ENCODE measurements around the gene CCR7.

CCR7 gene

DNA sequence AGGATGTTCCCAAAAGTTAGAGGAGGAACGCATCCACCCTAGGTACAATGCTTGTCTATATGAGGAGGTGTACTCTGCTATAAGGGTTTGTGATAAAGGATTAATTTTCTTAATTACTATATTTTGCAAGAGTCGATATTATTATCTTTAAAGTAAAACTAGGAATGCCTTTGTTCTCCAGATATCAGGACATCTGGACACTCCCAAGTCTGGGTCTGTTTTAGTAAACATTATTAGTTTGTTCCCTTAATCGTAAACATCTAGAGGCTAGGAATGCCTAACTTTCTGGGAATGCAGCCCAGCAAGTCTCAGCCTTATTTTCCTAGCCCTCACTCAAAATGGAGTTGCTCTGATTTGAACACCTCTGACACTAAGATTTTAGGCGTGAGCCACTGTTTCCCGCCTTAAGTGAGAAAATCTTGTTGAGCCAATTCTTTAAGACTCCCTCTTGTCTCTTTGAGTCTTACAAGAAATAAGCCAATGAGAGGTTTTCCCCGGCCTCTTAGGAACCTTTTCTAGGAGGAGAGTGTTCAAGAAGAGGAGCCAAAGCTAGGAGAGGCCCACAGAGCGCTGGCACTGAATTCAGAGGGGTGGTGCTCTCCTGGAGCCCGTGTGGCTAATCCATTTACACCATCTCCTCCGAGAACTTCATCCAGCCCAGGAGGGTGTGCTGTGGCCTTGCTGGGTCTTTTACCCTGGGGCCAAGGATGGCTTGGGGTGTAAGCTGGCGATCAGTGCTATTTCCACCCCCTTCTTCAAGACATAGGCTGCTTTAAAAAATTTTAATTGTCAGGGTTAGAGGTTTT is 41.5 kb upstream of the CCR7 start:
- no peaks in the 10 kb centered on the region for H3K79me2 ChIP-seq
- no peaks in the 10 kb centered on the region for H3K4me1 ChIP-seq
- H3K4me2 ChIP-seq (ENCODE audit: low read length): no peak overlapping the region
- H3K9ac ChIP-seq: no peak overlapping the region
- H3K27me3 ChIP-seq (ENCODE audit: control insufficient read depth, insufficient read depth, low read length): no peaks in the 10 kb centered on the region
- TF ChIP-seq, protein P1, sequence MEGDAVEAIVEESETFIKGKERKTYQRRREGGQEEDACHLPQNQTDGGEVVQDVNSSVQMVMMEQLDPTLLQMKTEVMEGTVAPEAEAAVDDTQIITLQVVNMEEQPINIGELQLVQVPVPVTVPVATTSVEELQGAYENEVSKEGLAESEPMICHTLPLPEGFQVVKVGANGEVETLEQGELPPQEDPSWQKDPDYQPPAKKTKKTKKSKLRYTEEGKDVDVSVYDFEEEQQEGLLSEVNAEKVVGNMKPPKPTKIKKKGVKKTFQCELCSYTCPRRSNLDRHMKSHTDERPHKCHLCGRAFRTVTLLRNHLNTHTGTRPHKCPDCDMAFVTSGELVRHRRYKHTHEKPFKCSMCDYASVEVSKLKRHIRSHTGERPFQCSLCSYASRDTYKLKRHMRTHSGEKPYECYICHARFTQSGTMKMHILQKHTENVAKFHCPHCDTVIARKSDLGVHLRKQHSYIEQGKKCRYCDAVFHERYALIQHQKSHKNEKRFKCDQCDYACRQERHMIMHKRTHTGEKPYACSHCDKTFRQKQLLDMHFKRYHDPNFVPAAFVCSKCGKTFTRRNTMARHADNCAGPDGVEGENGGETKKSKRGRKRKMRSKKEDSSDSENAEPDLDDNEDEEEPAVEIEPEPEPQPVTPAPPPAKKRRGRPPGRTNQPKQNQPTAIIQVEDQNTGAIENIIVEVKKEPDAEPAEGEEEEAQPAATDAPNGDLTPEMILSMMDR (IDR thresholded peaks at IDR 0.05): no peak
- no peak overlapping the region for H2AFZ ChIP-seq
- no peaks in the 10 kb centered on the region for H3K36me3 ChIP-seq (ENCODE audit: control insufficient read depth, insufficient read depth, low read length)
- H3K27ac ChIP-seq: no peak overlapping the region
- no peak overlapping the region for H3K4me3 ChIP-seq (ENCODE audit: low read depth, low read length)
- no peaks in the 10 kb centered on the region for H3K9me3 ChIP-seq (ENCODE audit: control insufficient read depth, low read length)

GRCh38 chr17:40605306-40605705 is 40.0 kb upstream of the CCR7 start:
- TF ChIP-seq, protein P1 (IDR thresholded peaks at IDR 0.05): no peak
- Histone ChIP-seq H2AFZ (no peak overlapping the region), H3K36me3 (ENCODE audit: control insufficient read depth, insufficient read depth, low read length) (no peaks in the 10 kb centered on the region), H3K27ac (no peak overlapping the region), H3K4me1 (no peaks in the 10 kb centered on the region), H3K27me3 (ENCODE audit: control insufficient read depth, insufficient read depth, low read length) (no peaks in the 10 kb centered on the region), H3K9ac (no peak overlapping the region), H3K4me3 (ENCODE audit: low read depth, low read length) (no peak overlapping the region), H3K4me2 (ENCODE audit: low read length) (no peak overlapping the region), H3K79me2 (no peaks in the 10 kb centered on the region), H3K9me3 (ENCODE audit: control insufficient read depth, low read length) (no peaks in the 10 kb centered on the region)

GRCh38 chr17:40604327-40605080 is 39.2 kb upstream of the CCR7 start:
- H3K9ac ChIP-seq: no peak overlapping the region
- H3K27ac ChIP-seq: no peak overlapping the region
- H2AFZ ChIP-seq: no peak overlapping the region
- H3K36me3 ChIP-seq (ENCODE audit: control insufficient read depth, insufficient read depth, low read length): no peaks in the 10 kb centered on the region
- H3K4me1 ChIP-seq: no peaks in the 10 kb centered on the region
- no peaks in the 10 kb centered on the region for H3K9me3 ChIP-seq (ENCODE audit: control insufficient read depth, low read length)
- H3K4me2 ChIP-seq (ENCODE audit: low read length): no peak overlapping the region
- no peaks in the 10 kb centered on the region for H3K27me3 ChIP-seq (ENCODE audit: control insufficient read depth, insufficient read depth, low read length)
- no peak overlapping the region for H3K4me3 ChIP-seq (ENCODE audit: low read depth, low read length)
- TF ChIP-seq, protein P1 (IDR thresholded peaks at IDR 0.05): no peak
- no peaks in the 10 kb centered on the region for H3K79me2 ChIP-seq

GRCh38 chr17:40602445-40603443 is 37.5 kb upstream of the CCR7 start:
- Histone ChIP-seq H3K4me1 (no peaks in the 10 kb centered on the region), H2AFZ (no peak overlapping the region), H3K27ac (no peak overlapping the region), H3K4me3 (ENCODE audit: low read depth, low read length) (no peak overlapping the region), H3K79me2 (no peaks in the 10 kb centered on the region), H3K36me3 (ENCODE audit: control insufficient read depth, insufficient read depth, low read length) (no peaks in the 10 kb centered on the region), H3K27me3 (ENCODE audit: control insufficient read depth, insufficient read depth, low read length) (no peaks in the 10 kb centered on the region), H3K9ac (no peak overlapping the region), H3K4me2 (ENCODE audit: low read length) (no peak overlapping the region), H3K9me3 (ENCODE audit: control insufficient read depth, low read length) (no peaks in the 10 kb centered on the region)
- TF ChIP-seq, protein P1 (IDR thresholded peaks at IDR 0.05): no peak

Data from parathyroid adenoma (tissue), 2 donors.